Uterus (tissue), 2 donors: ENCODE measurements around the gene HSPBP1.

Experiments used
- CTCF ChIP-seq, 4 experiments: fragments of 200-600 bp in 2 of 4; fragments of 450-650 bp in 2 of 4; sonication (generic) in 2 of 4; IDR thresholded peaks; one replicate each; pipeline ENCODE4 v1.5.1; 2016 to 2019; ENCODE audit warnings: antibody characterized with exemption in 4 of 4, mild to moderate bottlenecking in 2 of 4, moderate library complexity in 1 of 4
- POLR2A ChIP-seq, 2 donors: fragments of 450-650 bp; IDR thresholded peaks; one replicate each; pipeline ENCODE4 v1.6.1; 2016; ENCODE audit warnings: antibody characterized with exemption in 2 of 2, mild to moderate bottlenecking in 1 of 2, moderate library complexity in 1 of 2

DNA sequence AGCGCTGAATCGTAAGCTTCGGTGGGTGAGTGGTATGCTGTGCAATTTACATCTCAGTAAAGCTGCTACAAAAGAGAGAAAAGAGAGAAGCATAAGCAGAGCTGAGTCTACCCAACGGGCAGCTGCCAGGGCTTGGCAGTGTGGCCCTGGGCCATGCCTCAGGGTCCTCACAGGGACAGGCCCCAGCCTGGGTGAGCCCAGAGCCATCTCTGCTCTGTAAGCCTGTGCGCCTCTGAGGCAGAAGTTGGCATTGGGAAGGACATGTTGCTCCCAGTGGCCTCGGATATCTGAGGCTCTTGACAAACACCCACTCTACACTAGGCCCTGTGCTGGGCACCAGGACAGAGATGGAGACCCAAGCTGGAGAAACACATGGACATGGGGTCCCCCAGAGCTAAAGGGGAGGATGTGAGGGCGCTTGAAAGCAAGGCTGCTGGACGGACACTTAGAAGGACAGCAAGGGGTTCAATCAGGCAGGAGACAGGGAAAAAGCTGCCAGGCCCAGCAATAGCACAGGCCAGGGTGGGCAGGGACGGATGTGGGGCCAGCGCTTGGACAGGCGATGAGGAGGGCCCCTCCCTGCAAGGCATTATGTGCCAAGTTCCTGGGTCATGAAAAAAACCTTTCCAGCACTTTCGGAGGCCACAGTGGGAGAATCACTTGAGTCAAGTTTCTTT lies 35.8 kb downstream of the HSPBP1 start:
- TF ChIP-seq CTCF (IDR thresholded peaks at IDR 0.05) = no peak
- no peak for TF ChIP-seq POLR2A (IDR thresholded peaks at IDR 0.05)
